Measurements from ENCODE around the gene IDNK. TPM values are rescaled to one million over a fixed set of nuclear protein-coding genes. Genes with fewer than 3 reads are reported as not detected.

IDNK gene
- polyA plus RNA-seq, 1 donor (not counting 4 experiments of a cell fraction or from before 2014, with no cell fraction given), result 2.6 TPM

DNA sequence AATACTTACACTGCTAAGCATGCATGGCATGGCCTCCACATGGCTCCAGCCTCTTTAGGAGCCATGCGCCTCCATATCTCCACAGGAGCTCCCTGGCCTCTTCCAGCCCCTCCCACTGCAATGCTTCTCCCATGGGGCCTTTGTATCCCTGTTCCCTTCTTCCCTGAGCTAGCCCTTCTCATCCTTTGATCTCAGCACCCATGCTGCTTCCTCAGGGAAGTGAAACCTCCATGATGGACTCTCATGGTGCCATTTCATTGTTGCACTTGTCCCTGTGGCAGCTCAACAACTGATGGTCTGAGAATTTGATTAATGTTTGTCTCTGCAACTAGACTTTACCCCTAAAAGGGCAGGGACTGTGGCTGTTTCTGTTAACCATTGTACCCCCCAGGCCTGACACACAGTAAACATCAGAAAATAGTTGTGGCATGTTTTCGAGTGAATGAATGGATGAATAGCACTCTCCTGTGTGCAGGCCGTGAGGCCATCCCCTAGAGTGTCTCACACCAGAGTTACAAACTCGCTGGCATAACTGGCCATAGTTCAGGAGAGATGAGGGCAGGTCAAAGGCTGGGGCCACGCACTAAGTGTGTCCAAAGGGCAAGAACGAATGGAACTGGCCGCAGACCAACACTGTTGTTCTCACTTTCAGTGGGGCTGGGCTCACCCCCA lies 6.6 kb downstream of the IDNK start:
- FAIRE-seq (no peak), DNase-seq (ENCODE audit: low read depth, low spot score) (no peak)
- no peak overlapping the region for H3K27ac ChIP-seq (ENCODE audit: control insufficient read depth, insufficient read depth, low read length)
- H3K79me2 ChIP-seq (ENCODE audit: control insufficient read depth, insufficient read depth, low read length), result no peaks in the 10 kb centered on the region
- H3K9me3 ChIP-seq (ENCODE audit: control insufficient read depth, low read depth, low read length), result no peaks in the 10 kb centered on the region
- H3K27me3 ChIP-seq (ENCODE audit: control insufficient read depth, extremely low read depth, insufficient read depth, low read length), result no peaks in the 10 kb centered on the region
- H2AFZ ChIP-seq (ENCODE audit: control insufficient read depth, low read length), result no peak overlapping the region
- no peak overlapping the region for H3K9ac ChIP-seq (ENCODE audit: control insufficient read depth, extremely low read depth, insufficient read depth, low read length)
- H3K9me1 ChIP-seq (ENCODE audit: control insufficient read depth, extremely low read depth, insufficient read depth, low read length), result no peaks in the 10 kb centered on the region
- H3K4me2 ChIP-seq (ENCODE audit: control insufficient read depth, extremely low read depth, insufficient read depth, low read depth, low read length), result no peak overlapping the region
- no peaks in the 10 kb centered on the region for H3K4me1 ChIP-seq (ENCODE audit: control insufficient read depth, extremely low read depth, insufficient read depth, low read length)
- H3K4me3 ChIP-seq (ENCODE audit: control insufficient read depth in 2 of 3, extremely low read depth in 1 of 3, insufficient read depth in 2 of 3, low read depth in 1 of 3, low read length in 3 of 3), result no peak overlapping the region
- TF ChIP-seq, protein P1, sequence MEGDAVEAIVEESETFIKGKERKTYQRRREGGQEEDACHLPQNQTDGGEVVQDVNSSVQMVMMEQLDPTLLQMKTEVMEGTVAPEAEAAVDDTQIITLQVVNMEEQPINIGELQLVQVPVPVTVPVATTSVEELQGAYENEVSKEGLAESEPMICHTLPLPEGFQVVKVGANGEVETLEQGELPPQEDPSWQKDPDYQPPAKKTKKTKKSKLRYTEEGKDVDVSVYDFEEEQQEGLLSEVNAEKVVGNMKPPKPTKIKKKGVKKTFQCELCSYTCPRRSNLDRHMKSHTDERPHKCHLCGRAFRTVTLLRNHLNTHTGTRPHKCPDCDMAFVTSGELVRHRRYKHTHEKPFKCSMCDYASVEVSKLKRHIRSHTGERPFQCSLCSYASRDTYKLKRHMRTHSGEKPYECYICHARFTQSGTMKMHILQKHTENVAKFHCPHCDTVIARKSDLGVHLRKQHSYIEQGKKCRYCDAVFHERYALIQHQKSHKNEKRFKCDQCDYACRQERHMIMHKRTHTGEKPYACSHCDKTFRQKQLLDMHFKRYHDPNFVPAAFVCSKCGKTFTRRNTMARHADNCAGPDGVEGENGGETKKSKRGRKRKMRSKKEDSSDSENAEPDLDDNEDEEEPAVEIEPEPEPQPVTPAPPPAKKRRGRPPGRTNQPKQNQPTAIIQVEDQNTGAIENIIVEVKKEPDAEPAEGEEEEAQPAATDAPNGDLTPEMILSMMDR (optimal IDR thresholded peaks at IDR 0.05 in 1 of 3, IDR thresholded peaks at IDR 0.05 in 1 of 3, conservative IDR thresholded peaks at IDR 0.05 in 1 of 3; ENCODE audit: extremely low read depth in 1 of 3, insufficient read depth in 2 of 3, low read length in 3 of 3), result no peak
- no peak for TF ChIP-seq EZH2 (IDR thresholded peaks at IDR 0.05; ENCODE audit: low read length)
- H3K36me3 ChIP-seq (ENCODE audit: control insufficient read depth in 2 of 2, extremely low read depth in 1 of 2, insufficient read depth in 2 of 2, low read length in 2 of 2), result peaks cover 0 to 5% of the 10 kb centered on the region in 2 experiments
- dilution Hi-C loops (cut with MboI; ENCODE audit: extremely low pct_ligation_motif_present, low sequenced_read_pairs), result no loop called here
- no peaks in the 10 kb centered on the region for H4K20me1 ChIP-seq (ENCODE audit: control insufficient read depth, extremely low read depth, insufficient read depth, low read length)

DNA sequence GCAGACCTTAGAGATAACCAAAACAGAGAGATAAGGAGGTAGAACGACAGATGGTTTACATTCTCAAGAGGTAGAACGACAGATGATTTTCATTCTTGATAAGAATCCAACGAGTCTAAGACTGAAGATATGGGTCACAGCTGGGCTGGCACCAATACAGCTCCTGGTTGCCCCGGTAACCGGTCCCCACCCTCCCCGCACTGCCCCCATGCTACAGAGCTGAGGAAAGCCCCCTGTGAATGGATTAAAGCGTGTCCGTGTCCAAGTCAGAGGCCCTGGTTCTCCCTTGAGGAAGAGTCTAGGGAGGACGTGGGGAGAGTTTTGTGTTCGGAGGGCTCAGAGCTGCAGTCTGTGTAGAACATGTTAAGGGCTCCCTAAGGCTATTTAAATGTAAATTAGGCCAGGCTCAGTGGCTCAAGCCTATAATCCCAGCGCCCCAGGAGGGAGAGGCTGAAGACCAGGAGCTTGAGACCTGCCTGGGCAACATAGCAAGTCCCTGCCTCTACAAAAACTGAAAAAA lies 8.1 kb downstream of the IDNK start:
- Histone ChIP-seq H4K20me1 (ENCODE audit: control insufficient read depth, extremely low read depth, insufficient read depth, low read length) (no peaks in the 10 kb centered on the region), H3K27ac (ENCODE audit: control insufficient read depth, insufficient read depth, low read length) (no peak overlapping the region), H2AFZ (ENCODE audit: control insufficient read depth, low read length) (no peak overlapping the region), H3K4me1 (ENCODE audit: control insufficient read depth, extremely low read depth, insufficient read depth, low read length) (no peaks in the 10 kb centered on the region), H3K9me3 (ENCODE audit: control insufficient read depth, low read depth, low read length) (no peaks in the 10 kb centered on the region), H3K9ac (ENCODE audit: control insufficient read depth, extremely low read depth, insufficient read depth, low read length) (no peak overlapping the region), H3K4me3 (ENCODE audit: control insufficient read depth in 2 of 3, extremely low read depth in 1 of 3, insufficient read depth in 2 of 3, low read depth in 1 of 3, low read length in 3 of 3) (no peak overlapping the region), H3K9me1 (ENCODE audit: control insufficient read depth, extremely low read depth, insufficient read depth, low read length) (no peaks in the 10 kb centered on the region), H3K27me3 (ENCODE audit: control insufficient read depth, extremely low read depth, insufficient read depth, low read length) (no peaks in the 10 kb centered on the region), H3K79me2 (ENCODE audit: control insufficient read depth, insufficient read depth, low read length) (no peaks in the 10 kb centered on the region), H3K4me2 (ENCODE audit: control insufficient read depth, extremely low read depth, insufficient read depth, low read depth, low read length) (no peak overlapping the region), H3K36me3 (ENCODE audit: control insufficient read depth in 2 of 2, extremely low read depth in 1 of 2, insufficient read depth in 2 of 2, low read length in 2 of 2) (peaks cover 0 to 6% of the 10 kb centered on the region in 2 experiments)
- DNase-seq (ENCODE audit: low read depth, low spot score) (no peak), FAIRE-seq (no peak)
- TF ChIP-seq, protein P1 (optimal IDR thresholded peaks at IDR 0.05 in 1 of 3, IDR thresholded peaks at IDR 0.05 in 1 of 3, conservative IDR thresholded peaks at IDR 0.05 in 1 of 3; ENCODE audit: extremely low read depth in 1 of 3, insufficient read depth in 2 of 3, low read length in 3 of 3), result no peak
- no peak for TF ChIP-seq EZH2 (IDR thresholded peaks at IDR 0.05; ENCODE audit: low read length)
- dilution Hi-C loops (cut with MboI; ENCODE audit: extremely low pct_ligation_motif_present, low sequenced_read_pairs), result no loop called here

Measured in keratinocyte (primary cell).